D721Med (cell line): ENCODE data around the gene PRSS23.

Experiments used
- DNase-seq: peaks from one replicate; pipeline ENCODE4 v3.0.0; 2011; ENCODE audit warnings: low spot score; ENCODE audit not compliant: insufficient read length
- FAIRE-seq: peaks from 2 replicates; lab custom pipeline; 2011; peaks lifted over from hg19 to GRCh38; lab: Jason Lieb, UNC
- TF ChIP-seq, protein P1 (sequence below): IDR thresholded peaks from 2 replicates; pipeline ENCODE4 v1.5.1; 2012; ENCODE audit warnings: mild to moderate bottlenecking, control low read depth; ENCODE audit not compliant: insufficient read depth; ENCODE audit errors: missing control alignments

Gene PRSS23

GRCh38 chr11:86848132-86848531, 47.8 kb downstream of the PRSS23 start:
- TF ChIP-seq, protein P1, sequence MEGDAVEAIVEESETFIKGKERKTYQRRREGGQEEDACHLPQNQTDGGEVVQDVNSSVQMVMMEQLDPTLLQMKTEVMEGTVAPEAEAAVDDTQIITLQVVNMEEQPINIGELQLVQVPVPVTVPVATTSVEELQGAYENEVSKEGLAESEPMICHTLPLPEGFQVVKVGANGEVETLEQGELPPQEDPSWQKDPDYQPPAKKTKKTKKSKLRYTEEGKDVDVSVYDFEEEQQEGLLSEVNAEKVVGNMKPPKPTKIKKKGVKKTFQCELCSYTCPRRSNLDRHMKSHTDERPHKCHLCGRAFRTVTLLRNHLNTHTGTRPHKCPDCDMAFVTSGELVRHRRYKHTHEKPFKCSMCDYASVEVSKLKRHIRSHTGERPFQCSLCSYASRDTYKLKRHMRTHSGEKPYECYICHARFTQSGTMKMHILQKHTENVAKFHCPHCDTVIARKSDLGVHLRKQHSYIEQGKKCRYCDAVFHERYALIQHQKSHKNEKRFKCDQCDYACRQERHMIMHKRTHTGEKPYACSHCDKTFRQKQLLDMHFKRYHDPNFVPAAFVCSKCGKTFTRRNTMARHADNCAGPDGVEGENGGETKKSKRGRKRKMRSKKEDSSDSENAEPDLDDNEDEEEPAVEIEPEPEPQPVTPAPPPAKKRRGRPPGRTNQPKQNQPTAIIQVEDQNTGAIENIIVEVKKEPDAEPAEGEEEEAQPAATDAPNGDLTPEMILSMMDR, result no peak
- FAIRE-seq (no peak), DNase-seq (no peak)

DNA sequence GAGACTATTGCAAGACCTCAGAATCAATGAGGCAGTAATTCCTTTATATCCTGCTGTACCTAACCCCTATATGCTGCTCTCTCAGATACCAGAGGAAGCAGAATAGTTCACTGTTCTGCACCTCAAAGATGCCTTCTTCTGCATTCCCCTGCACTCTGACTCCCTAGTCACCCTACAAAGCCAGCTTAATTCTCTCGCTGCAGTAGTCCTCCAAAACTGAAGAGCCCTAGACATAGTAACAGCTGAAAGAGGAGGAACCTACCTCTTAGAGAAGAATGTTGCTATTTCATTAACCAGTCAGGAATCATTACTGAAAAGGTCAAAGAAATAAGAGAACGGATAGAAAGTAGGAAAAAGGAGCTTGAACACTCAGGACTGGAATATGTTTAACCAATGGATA, 49.3 kb downstream of the PRSS23 start:
- no peak for DNase-seq
- FAIRE-seq, result no peak
- TF ChIP-seq, protein P1, result no peak
